Measurements from ENCODE around the gene FLAD1. TPM values are rescaled to one million over a fixed set of nuclear protein-coding genes. Genes with fewer than 3 reads are reported as not detected.

The FLAD1 gene
- total RNA-seq (10 to 100 TPM; 11.1 to 30.0 (median 19.9) TPM), polyA plus RNA-seq (10 to 100 TPM; 14.2 to 16.4 TPM)
- long read RNA-seq, donor 1, transcript FLAD1-203 (8 exons, 1,730 nt) = major isoform, 38 of 118 reads
- long read RNA-seq, donor 1, partial matches to known transcripts = 30 of 118 reads
- long read RNA-seq, donor 1, other reads (novel, unspliced or antisense) = 45 of 118 reads
- long read RNA-seq, donor 2, transcript FLAD1-203 (8 exons, 1,730 nt) = major isoform, 12 of 15 reads
- long read RNA-seq, donor 2, partial matches to known transcripts = 0 of 15 reads
- long read RNA-seq, donor 2, other reads (novel, unspliced or antisense) = 0 of 15 reads
- long read RNA-seq, donor 3, transcript FLAD1-203 (8 exons, 1,730 nt) = major isoform, 14 of 30 reads
- long read RNA-seq, donor 3, partial matches to known transcripts = 6 of 30 reads
- long read RNA-seq, donor 3, other reads (novel, unspliced or antisense) = 9 of 30 reads

GRCh38 chr1:154982897-154983648 lies at the start of gene FLAD1:
Gene FLAD1, plus strand, starts transcription at chr1:154983344. Its CDS starts 351 bp downstream, at chr1:154983695.
- Histone ChIP-seq H3K27me3 (no peaks in the 10 kb centered on the region), H3K4me1 (ENCODE audit: insufficient read depth) (peaks cover 3% of the 10 kb centered on the region), H3K36me3 (no peaks in the 10 kb centered on the region), H3K4me3 (peak within 1 kb of the TSS; percentile 50), H3K9me3 (no peaks in the 10 kb centered on the region), H3K27ac (peak within 1 kb of the TSS in 1 of 2 donors; percentile 28)
- 0% methylated on average over 26 of the region's 26 CpGs for WGBS, 3 donors
- peak; percentile 92 to 98 (median 94) for DNase-seq
- peak; percentile 27 for TF ChIP-seq POLR2A (IDR thresholded peaks at IDR 0.05)
- TF ChIP-seq EP300 (IDR thresholded peaks at IDR 0.05) = no peak
- intact Hi-C loops (cut with DNase I) = no loop called here

GRCh38 chr1:154934358-154934948 lies 48.7 kb upstream of the FLAD1 start:
- Histone ChIP-seq H3K4me1 (ENCODE audit: insufficient read depth) (peaks cover 6% of the 10 kb centered on the region), H3K27me3 (no peaks in the 10 kb centered on the region), H3K27ac (no peak overlapping the region), H3K36me3 (no peaks in the 10 kb centered on the region), H3K9me3 (no peaks in the 10 kb centered on the region), H3K4me3 (no peak overlapping the region)
- 95 to 97% (median 96%) methylated on average over 5 of the region's 5 CpGs for WGBS, 3 donors
- DNase-seq = no peak
- intact Hi-C loops (cut with DNase I) = no loop called here
- TF ChIP-seq POLR2A (IDR thresholded peaks at IDR 0.05) (no peak), CTCF (IDR thresholded peaks at IDR 0.05) (no peak), EP300 (IDR thresholded peaks at IDR 0.05) (no peak)

GRCh38 chr1:154935749-154936554 lies 47.2 kb upstream of the FLAD1 start:
- Histone ChIP-seq H3K36me3 (no peaks in the 10 kb centered on the region), H3K27me3 (no peaks in the 10 kb centered on the region), H3K9me3 (no peaks in the 10 kb centered on the region), H3K4me3 (peak overlapping the region; percentile 55), H3K4me1 (ENCODE audit: insufficient read depth) (peaks cover 7% of the 10 kb centered on the region), H3K27ac (peak overlapping the region; percentile 94 to 95)
- TF ChIP-seq POLR2A (IDR thresholded peaks at IDR 0.05) (no peak), CTCF (IDR thresholded peaks at IDR 0.05) (no peak), EP300 (IDR thresholded peaks at IDR 0.05) (no peak)
- intact Hi-C loops (cut with DNase I) = no loop called here
- DNase-seq = no peak
- WGBS, 3 donors = 26 to 38% (median 34%) methylated on average over 27 of the region's 27 CpGs

- TF ChIP-seq POLR2A (IDR thresholded peaks at IDR 0.05) (peak; percentile 70), EP300 (IDR thresholded peaks at IDR 0.05) (no peak), CTCF (IDR thresholded peaks at IDR 0.05) (peak; percentile 10 to 57 (median 55))
- DNase-seq = peak; percentile 94 to 97 (median 96)
- Histone ChIP-seq H3K27ac (peak within 1 kb of the TSS; percentile 94 to 95), H3K27me3 (no peaks in the 10 kb centered on the region), H3K36me3 (no peaks in the 10 kb centered on the region), H3K4me3 (peak within 1 kb of the TSS; percentile 55), H3K4me1 (ENCODE audit: insufficient read depth) (peaks cover 14% of the 10 kb centered on the region), H3K9me3 (no peaks in the 10 kb centered on the region)
- WGBS, 3 donors = 0 to 1% (median 1%) methylated on average over 45 of the region's 45 CpGs
- intact Hi-C loops (cut with DNase I) = no loop called here
These were observed 46.5 kb upstream of the FLAD1 start, which contains the start of gene PMVK for GRCh38 chr1:154936555-154937084. Gene PMVK, minus strand, starts transcription at chr1:154936719. Its CDS starts 34 bp downstream, at chr1:154936685.

Data from ovary (tissue), 10 donors.